BJ (cell line): Measurements from ENCODE around the gene NFKBIZ. TPM values are rescaled to one million over a fixed set of nuclear protein-coding genes. Genes with fewer than 3 reads are reported as not detected.

Source experiments
- CTCF ChIA-PET: fragments of 350-600 bp; formaldehyde crosslinking; extraction: SDS; loops from one replicate; lab custom pipeline; 2021; ENCODE audit warnings: antibody characterized with exemption, inconsistent platforms; lab: Yijun Ruan, JAX
- POLR2A ChIA-PET: fragments of 300-600 bp; sonication (Branson Sonifier 250); formaldehyde crosslinking; extraction: SDS; loops from one replicate; lab custom pipeline; 2021; ENCODE audit warnings: antibody characterized with exemption; lab: Charles Lee
- DNase-seq: peaks from one replicate; pipeline ENCODE4 v3.0.0-alpha.2; 2011; ENCODE audit warnings: low read depth
- H3K27me3 ChIP-seq: 2 replicates; pipeline ENCODE4 v1.6.0; 2011; ENCODE audit warnings: low read length; ENCODE audit not compliant: control insufficient read depth, insufficient read depth
- H3K36me3 ChIP-seq: 2 replicates; pipeline ENCODE4 v1.5.1; 2011; ENCODE audit warnings: low read length; ENCODE audit not compliant: control insufficient read depth, insufficient read depth
- H3K4me3 ChIP-seq: 2 replicates; pipeline ENCODE4 v1.5.1; 2011; ENCODE audit warnings: low read depth, mild to moderate bottlenecking, control low read depth, low read length
- polyA plus RNA-seq: library from polyadenylated mRNA; depleted of rRNA; stranded (reverse); fragments of >200 nt; gene quantifications from 2 replicates; pipeline ENCODE4 v1.2.3, GENCODE V29; 2011
- TF ChIP-seq, protein P1 (sequence below): IDR thresholded peaks from 2 replicates; pipeline ENCODE4 v1.5.1; 2011; ENCODE audit warnings: low read depth, mild to moderate bottlenecking, control low read depth, inconsistent platforms, low read length, moderate library complexity; ENCODE audit not compliant: insufficient read depth

Gene NFKBIZ
- polyA plus RNA-seq, 1 experiment, result 50.1 TPM

DNA sequence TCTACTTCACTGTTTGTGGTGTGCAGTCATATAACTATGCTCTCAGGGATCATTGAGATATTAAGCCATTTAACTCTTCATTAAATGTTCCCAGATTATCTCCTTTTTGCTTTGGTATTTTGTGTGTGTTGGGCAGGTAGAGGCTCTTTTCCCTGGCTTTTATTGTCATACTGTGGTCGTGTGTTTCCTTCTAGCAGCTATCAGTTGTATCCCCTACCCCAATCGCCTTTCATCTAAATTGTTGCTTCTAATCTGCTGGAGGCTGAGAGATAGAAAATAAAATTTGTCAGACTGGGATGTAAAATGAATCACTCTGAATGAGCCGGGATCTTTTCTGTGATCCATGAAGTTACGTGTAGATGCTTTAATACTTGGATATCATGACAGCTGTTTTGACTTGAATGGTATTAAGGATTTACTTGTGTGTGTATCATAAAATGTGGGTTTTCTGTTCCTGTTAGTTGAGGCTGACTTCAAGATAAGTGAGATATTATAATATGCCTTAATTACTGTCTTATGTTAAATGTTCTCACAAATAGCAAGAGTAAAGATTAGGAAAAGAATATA is 9.2 kb downstream of the NFKBIZ start:
- no peaks in the 10 kb centered on the region for H3K27me3 ChIP-seq
- ChIA-PET CTCF (interaction anchor here (0.7 to 1.6 kb wide), 3 partner anchors 9 to 366 kb away, joined by 4 to 6 read pairs (median 5); no protein-coding TSS in a partner anchor), POLR2A (interaction anchor here (0.5 kb wide), 1 partner anchor 16 kb away, joined by 4 read pairs; no protein-coding TSS in a partner anchor)
- TF ChIP-seq, protein P1, sequence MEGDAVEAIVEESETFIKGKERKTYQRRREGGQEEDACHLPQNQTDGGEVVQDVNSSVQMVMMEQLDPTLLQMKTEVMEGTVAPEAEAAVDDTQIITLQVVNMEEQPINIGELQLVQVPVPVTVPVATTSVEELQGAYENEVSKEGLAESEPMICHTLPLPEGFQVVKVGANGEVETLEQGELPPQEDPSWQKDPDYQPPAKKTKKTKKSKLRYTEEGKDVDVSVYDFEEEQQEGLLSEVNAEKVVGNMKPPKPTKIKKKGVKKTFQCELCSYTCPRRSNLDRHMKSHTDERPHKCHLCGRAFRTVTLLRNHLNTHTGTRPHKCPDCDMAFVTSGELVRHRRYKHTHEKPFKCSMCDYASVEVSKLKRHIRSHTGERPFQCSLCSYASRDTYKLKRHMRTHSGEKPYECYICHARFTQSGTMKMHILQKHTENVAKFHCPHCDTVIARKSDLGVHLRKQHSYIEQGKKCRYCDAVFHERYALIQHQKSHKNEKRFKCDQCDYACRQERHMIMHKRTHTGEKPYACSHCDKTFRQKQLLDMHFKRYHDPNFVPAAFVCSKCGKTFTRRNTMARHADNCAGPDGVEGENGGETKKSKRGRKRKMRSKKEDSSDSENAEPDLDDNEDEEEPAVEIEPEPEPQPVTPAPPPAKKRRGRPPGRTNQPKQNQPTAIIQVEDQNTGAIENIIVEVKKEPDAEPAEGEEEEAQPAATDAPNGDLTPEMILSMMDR, result no peak
- H3K4me3 ChIP-seq, result no peak overlapping the region
- no peak for DNase-seq
- peaks cover 26% of the 10 kb centered on the region for H3K36me3 ChIP-seq

DNA sequence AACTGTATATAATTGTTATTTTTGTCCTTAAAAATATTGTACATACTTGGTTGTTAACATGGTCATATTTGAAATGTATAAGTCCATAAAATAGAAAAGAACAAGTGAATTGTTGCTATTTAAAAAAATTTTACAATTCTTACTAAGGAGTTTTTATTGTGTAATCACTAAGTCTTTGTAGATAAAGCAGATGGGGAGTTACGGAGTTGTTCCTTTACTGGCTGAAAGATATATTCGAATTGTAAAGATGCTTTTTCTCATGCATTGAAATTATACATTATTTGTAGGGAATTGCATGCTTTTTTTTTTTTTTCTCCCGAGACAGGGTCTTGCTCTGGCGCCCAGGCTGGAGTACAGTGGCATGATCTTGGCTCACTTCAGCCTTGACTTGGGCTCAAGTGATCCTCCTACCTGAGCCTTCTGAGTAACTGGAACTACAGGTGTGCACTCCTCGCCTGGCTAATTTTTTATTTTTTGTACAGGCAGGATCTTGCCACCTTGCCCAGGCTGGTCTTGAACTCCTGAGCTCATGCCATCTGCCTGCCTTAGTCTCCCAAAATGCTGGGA is 10.7 kb downstream of the NFKBIZ start:
- Histone ChIP-seq H3K27me3 (no peaks in the 10 kb centered on the region), H3K4me3 (no peak overlapping the region), H3K36me3 (peaks cover 23% of the 10 kb centered on the region)
- no peak for DNase-seq
- POLR2A ChIA-PET, result no interaction called here
- TF ChIP-seq, protein P1, result no peak
- CTCF ChIA-PET, result interaction anchor here (1.0 to 1.3 kb wide), 2 partner anchors 365 to 369 kb away, joined by 3 to 5 read pairs; no protein-coding TSS in a partner anchor

DNA sequence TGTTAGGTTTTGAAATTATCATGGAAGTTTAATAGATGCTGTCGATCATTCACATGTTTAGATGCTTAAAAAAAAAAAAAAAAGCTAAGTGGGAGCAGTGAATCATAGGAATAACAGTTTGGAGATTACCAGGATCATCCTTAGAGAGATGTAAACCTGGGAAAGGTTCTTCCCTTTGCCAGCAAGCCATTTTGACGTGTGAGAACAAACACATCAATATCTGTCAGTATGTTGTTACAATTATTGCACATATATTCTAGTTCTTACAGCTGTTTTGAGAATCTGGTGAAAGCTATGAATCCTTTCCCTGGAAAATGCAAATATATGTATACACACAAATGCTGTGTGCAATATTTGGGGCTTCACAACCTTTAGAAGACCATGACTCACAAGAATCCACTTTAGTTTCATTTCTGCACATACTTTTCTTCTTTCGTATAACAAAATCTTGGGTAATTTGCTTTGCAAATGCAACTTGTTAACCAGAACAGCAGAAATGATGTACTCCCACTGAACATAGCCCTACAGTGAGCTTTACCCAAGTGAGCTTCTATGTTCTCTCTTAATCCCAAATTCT is 12.0 kb downstream of the NFKBIZ start:
- POLR2A ChIA-PET, result no interaction called here
- DNase-seq, result no peak
- CTCF ChIA-PET, result interaction anchor here (0.6 kb wide), 2 partner anchors 51 to 1660 kb away, joined by 3 read pairs; no protein-coding TSS in a partner anchor
- Histone ChIP-seq H3K36me3 (peaks cover 17% of the 10 kb centered on the region), H3K27me3 (no peaks in the 10 kb centered on the region), H3K4me3 (no peak overlapping the region)
- TF ChIP-seq, protein P1, result no peak

DNA sequence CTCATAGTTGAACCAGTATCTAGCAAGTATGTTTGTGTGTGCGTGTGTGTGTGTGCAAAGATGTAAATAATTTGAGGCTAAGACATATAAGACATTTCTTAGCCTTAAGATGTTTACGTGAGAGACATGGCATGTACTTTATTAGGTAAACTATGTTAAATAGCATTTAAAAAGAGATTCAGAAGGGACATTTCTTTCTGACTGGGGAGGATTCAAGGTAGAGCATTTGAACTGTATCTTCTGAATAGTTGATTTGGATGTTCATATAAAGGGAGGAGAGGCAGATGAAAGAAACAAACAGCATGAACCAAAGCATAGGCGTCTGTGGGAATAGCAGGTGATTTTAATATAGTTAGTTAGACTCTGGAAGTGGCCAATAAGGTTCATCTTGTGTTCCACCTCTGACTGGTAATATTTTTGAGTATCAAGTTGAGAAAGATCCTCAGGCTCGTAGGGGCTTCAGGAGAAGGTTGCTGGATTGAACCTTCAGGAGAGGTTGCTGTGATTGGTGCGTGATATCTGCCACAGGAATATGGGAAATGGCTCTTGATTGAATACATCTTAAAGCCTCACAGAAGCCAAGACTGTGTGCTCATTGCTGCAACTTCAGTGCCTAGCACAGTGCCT is 12.6 kb downstream of the NFKBIZ start:
- Histone ChIP-seq H3K36me3 (peaks cover 15% of the 10 kb centered on the region), H3K27me3 (no peaks in the 10 kb centered on the region), H3K4me3 (no peak overlapping the region)
- DNase-seq, result no peak
- TF ChIP-seq, protein P1, result no peak
- POLR2A ChIA-PET, result interaction anchor here (0.7 kb wide), 1 partner anchor 13 kb away, joined by 3 read pairs; the partner anchor contains the start of gene NFKBIZ
- CTCF ChIA-PET, result interaction anchor here (0.6 kb wide), 2 partner anchors 52 to 1661 kb away, joined by 3 read pairs; no protein-coding TSS in a partner anchor
